ENCODE measurements around the gene PAQR3.
"Not testable (repeated sequence)": the region's sequence is repeated elsewhere in the genome, so short reads cannot be mapped to it uniquely, and the experiment has no call there.

Gene PAQR3

DNA sequence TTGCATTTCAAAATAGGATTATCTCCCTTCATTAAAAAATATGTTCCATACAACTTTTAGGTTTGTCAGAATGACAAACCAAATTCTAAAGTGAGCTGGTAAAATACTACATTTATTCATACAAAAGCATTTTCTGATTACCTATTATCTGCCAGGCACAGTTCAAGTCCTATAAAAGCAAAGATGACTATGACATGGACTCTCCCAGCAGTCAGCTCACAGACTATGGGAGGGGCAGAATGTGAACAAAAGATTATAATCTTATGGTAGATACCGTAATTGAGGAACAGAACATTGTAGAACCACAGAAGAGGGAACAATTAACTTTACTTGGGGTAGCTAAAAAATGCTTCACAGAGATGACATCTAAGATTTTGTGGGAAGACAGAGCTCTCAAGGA lies 12.4 kb downstream of the PAQR3 start:
- DNase-seq (ENCODE audit: low spot score), result no peak

DNA sequence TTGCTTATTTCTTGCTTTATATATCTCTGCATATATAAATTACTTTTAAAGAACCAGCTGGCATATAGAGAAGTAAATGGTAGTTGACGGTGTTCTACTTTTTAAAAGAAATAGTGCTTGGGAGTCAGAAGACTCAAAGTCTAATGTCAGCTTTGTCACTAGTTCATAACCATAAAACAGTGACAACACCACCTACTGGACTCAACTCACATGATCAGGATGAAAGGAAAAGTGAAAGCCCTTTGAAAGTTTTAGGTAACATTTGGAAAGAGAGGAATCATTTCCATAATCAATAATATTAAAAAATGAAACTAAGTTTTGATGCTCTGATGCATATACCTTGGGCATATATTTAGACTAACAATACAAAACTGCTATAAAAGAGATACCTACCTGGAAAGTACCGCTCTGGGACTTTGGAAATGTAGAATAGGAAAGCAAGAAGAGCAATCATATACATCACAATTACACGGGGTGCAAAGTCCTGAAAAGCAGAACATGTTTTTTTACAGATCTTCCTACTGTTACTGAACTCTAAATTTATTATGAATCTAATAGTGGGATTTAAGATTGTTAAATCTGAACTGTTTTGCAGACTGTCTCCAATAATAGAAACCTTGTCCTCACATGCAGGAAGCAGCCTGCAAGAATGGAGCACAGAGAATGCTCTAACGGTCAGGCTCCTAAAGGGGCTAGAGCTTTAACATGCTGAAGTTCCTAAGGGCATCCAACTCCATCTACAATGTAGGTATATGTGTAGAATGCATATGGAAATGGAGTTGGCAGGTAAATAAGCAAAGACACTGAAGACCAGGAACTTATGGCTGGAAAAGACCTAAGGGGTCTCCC lies 15.6 kb downstream of the PAQR3 start:
- no peak for DNase-seq (ENCODE audit: low spot score)

DNA sequence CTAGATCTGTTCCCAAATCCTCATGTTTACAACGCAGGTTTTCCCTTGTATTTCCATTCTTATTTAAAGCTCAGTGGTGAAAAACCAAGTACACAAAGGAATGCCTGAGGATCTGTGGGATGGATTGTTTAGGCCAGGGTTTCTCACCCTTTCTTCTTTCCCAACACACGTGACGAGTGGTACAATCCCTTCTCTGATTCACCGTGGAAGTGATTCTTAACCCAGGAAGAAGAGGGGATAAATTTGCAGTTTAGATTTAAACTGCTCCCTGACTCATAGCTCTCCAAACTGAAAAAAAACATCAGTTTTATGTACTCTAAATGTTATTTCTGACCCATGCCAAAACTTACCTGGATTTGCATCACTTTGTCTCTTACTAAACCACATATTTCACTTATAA lies 17.0 kb downstream of the PAQR3 start:
- no peak for DNase-seq (ENCODE audit: low spot score)

DNA sequence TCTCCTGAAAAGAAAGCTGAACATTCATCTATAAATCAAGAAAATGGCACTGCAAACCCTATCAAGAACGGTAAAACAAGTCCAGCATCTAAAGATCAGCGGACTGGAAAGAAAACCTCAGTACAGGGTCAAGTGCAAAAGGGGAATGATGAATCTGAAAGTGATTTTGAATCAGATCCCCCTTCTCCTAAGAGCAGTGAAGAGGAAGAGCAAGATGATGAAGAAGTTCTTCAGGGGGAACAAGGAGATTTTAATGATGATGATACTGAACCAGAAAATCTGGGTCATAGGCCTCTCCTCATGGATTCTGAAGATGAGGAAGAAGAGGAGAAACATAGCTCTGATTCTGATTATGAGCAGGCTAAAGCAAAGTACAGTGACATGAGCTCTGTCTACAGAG lies 28.6 kb downstream of the PAQR3 start:
- no peak for DNase-seq (ENCODE audit: low spot score)

DNA sequence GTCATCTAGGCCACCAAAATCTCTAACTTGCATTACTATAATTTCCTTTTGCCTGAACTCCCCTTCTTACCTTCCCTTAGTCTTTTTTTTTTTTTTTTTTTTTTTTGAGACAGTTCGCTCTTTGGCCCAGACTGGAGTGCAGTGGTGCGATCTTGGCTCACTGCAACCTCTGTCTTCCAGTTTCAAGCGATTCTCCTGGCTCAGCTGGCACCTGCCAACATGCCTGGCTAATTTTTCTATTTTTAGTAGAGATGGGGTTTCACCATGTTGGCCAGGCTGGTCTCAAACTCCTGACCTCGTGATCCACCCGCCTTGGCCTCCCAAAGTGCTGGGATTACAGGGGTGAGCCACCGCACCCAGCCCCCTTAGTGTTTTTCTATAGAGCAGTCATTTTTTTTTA lies 30.3 kb downstream of the PAQR3 start:
- DNase-seq (ENCODE audit: low spot score), result not testable (repeated sequence)

DNA sequence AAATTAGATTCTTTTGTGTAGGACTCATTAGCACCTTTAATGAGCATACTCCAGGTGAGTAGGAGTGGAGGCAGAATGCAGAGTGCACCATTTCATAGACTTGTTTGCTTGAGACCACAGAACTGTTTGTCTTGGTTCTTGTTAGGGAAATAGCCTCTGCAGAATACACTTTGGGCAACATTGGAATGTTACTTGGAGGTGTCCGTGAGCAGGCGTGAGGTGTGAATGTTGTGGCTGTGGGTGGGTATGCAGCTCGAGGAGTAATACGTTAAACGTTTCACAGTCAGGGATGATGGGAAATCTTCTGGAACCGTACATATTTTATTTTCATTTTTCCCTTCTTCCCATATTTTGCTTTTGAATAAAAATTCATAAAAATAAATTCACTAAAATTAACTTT lies 31.6 kb downstream of the PAQR3 start:
- no peak for DNase-seq (ENCODE audit: low spot score)

DNA sequence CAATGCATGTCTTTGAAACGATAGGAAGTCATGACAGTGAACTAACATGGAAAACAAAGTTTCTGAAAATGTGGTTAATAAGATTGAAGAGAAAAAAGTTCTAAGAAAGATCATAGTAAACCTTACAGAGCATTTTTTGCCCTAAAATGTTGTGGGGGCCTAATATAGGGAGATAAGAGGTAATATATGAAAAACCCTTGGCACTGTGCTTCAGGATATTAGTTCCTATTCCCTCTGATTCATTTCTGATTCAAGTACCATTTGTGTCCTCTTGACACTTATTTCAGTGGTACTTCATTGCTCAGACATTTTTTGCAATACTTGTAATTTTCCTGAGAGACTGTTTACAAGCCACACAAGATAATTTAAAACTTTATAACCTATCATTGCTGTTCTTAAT lies 35.1 kb downstream of the PAQR3 start:
- DNase-seq (ENCODE audit: low spot score), result no peak

DNA sequence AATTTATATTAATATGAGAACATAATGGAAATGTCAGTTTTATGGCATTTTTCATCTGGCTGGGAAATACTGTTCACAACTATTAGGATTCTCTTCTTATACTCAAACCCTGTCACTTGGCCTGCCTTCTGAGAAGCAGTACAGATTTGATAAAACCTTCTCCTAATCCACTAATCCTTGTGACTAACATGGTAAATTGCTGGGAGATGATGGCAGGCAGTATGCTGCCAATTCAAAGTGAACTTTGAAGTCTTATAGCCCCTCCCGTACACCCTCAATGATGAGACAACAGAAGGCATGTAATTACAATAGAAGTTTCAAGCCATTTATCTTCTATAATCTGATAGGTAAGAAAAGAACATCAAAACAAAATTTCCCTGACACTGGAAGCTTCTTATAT lies 36.9 kb downstream of the PAQR3 start:
- DNase-seq (ENCODE audit: low spot score), result no peak

DNA sequence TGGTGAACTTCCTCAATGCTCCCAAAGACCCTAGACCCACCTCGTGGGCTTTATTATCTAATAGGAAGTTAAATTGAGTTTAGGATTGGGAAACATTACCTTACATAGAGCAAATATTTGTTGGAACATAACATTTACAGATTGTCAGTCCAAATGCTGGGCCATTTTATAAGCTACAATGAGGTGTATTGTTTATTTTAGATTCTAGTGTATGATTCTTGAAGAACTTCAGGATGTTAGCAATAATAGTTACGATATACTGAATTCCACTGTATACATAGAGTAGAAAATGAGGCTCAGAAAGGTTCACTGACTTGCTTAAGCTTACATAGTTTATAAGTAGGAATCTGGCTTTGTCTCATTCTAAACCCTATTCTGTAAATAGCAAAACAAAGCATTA lies 37.4 kb downstream of the PAQR3 start:
- DNase-seq (ENCODE audit: low spot score), result no peak

DNA sequence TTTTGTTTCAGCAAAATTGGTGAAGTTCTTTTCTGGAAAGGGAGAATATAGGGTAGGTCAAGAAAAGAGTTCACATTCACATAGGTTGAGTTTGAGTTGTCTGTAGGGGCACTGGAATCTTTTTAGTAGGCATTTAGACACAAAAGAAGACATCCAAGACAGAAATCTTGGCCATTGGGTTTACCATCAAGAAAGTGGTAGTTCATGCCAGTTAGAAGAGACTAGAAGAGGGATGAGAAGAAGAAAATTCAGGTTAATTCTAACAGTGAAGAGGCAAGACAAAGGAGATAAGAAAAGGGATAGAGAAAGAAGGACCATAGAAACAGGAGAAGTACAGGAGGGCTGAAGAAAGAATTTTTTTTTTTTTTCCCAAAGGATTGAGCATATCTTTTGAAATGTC lies 39.9 kb downstream of the PAQR3 start:
- no peak for DNase-seq (ENCODE audit: low spot score)

DNA sequence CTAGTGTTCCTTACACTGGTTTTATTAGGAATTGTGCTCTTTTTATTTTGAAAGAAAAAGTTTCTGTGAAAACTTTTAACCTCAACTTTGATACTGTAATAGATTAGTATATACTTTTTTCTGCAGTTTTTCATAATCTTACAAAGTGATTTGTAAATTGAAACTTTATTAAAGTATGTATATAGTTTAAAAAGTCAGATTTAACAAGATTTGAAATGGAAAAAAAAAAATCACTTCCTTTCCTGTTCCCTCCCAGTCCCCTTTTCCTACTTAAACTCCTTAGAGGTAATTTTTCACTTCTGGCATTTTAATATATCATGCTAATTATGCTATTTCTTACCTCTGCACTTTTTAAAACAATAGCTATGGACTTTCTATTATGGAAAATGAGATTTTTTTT lies 49.3 kb downstream of the PAQR3 start:
- DNase-seq (ENCODE audit: low spot score), result no peak

DNA sequence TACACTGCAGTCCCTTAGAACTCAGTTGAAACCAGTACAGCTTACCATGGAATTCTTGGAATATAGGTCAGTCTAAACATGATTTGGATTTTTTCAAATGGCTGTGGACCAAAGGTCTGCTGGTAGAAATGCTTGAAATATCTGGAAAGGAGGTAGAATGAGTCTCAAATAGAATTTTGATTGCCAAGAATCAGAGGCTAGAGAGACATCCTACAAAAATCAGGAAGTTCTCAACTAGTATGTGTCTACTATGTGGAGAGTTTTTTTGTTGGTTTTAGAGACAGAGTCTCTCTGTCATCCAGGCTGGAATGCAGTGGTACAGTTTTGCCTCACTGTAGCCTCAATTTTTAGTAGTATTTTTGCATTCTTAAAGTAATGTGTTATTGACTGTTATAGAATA lies 53.6 kb downstream of the PAQR3 start:
- no peak for DNase-seq (ENCODE audit: low spot score)

DNA sequence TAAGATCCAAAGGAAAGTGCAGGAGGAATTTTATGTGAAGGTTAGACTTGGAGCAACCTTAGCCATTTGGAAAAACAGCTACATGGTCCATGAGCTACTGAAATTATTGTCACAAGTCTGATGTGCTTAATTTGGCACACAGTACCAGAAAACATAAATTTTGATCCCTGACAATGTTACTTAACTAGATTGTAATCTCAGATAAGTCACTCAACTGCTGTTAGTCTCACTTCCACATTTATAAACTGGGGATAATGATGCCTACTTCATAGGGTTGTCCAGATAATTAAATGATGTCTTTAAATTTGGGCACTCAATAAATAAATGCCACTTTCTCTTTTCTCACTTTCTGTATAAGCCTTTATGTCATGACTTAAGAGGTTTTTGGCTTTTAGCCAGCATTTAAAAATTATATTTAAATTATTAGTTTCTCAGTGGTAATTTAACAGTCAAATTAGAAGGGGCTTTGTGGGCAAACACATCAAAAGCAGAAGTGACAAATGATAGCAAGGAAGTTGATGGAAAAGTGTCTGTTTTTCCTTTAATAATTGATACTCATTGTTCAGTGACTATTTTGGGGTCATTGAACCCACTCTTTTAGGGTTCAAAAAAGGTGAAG lies 58.3 kb downstream of the PAQR3 start:
- DNase-seq (ENCODE audit: low spot score), result no peak

DNA sequence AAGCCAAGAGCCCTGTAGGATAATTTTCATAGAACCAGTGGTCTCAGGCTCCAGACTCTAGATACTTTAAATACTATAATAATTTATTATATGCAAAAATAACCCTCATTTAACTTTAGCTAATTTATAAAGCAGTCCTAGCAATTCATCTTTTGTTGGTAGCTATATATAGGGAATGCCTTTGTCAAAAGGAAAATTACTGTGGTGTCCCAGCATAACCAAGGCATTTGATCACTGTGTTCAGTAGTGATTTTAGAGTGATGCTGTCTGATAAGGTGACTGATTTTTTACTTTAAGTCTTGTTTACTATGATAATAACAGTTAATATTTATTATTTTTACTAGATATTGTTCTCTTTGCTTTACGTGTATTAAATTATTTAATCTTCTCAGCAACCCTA lies 61.2 kb downstream of the PAQR3 start:
- no peak for DNase-seq (ENCODE audit: low spot score)

DNA sequence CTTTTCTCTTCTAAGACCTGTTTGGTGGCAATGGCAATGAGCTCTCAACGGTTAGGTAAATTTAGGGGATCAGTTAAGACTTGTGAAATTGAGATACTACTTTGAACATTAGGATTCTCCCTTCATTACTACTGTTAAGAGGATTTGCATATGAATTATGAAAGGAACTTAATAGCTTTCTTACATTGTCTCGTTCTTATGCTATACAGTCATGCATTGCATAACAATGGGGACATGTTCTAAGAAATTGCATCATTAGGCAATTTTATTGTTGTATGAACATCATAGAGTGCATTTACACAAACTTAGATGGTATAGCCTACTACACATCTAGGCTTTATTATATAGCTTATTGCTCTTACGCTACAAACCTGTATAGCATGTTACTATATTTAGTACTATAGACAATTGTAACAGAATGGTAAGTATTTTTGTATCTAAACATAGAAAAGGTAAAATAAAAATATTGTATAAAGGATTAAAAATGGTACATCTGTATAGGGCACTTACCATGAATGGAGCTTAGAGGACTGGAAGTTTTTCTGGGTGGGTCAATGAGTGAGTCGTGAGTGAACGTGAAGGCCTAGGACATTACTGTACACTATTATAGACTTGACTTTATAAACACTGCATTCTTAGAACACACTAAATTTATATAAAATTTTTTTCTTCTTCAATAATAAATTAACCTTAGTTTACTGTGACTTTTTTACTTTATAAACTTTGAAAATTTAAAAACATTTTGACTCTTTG lies 62.5 kb downstream of the PAQR3 start:
- DNase-seq (ENCODE audit: low spot score), result no peak

DNA sequence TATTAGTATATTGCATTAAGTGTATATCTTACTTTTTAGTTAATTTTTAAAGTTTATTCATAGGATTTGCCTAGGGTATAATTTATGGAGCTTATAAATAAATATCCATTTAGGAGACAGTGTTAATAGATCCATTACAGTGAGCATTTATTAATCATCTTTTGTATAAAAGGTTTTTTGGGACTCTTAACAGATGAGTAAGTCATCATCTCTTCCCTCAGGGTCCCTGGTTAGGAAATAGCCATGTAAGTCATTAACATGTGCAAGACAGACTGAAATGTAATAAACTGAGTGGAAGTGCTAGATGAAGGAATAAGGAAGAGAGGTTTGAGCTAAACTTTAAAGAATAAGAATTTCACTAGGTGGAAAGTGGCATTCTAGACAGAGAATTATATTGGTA lies 69.2 kb downstream of the PAQR3 start:
- no peak for DNase-seq (ENCODE audit: low spot score)

DNA sequence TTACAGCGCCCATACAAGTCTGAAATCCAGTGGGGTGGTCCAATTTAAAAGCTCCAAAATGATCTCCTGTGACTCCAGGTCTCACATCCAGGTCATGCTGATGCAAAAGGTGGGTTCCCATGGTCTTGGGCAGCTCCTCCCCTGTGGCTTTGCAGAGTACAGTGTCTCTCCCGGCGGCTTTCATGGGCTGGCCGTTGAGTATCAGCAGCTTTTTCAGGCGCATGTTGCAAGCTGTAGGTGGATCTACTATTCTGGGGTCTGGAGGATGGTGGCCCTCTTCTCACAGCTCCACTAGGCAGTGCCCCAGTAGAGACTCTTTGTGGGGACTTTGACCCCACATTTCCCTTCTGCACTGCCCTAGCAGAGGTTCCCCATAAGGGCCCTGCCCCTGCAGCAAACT lies 70.5 kb downstream of the PAQR3 start:
- not testable (repeated sequence) for DNase-seq (ENCODE audit: low spot score)

DNA sequence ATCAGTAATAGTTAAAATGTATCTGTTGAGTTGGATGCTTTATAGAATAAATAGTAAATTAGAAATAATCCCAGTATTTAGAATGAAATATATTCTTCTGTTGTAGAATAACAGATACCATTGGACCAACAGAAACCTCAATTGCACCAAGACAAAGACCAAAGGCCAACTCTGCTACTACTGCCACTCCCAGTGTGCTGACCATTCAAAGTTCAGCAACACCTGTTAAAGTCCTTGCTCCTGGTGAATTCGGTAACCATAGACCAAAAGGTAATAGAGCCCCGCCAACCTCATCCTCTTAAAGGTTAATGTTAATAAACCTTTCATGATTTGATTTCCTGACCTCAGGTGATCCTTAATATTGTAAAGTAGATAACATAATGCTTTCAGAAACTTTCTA lies 73.8 kb downstream of the PAQR3 start:
- no peak for DNase-seq (ENCODE audit: low spot score)

DNA sequence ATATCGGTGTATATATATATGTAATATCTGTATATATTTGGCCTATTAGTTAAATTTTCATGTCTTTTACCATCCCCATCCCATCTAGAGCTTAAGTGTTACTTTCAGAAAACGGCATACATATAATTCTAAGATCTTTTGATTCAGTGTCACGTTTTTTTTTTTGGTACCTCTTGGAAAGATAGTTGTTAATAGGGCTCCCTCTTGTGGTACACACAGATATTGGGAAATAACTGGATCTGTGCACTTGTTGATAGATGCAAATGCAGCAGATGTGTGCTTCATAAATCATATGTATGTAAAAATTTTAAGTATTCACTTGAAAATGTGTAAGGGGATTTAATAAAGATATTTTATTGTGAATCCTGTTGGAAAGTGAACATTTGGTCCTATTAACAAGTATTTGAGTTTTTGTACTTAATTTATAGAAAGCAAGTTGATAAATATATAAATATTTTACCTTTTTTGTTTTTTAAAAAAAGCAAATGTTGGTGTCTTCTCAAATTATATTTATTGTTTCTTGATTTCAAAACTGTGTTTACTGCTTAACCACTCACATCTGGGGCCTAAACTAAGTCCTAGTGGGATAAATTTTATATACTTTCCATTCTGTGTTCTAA lies 74.7 kb downstream of the PAQR3 start:
- peak; percentile 44 for DNase-seq (ENCODE audit: low spot score)

DNA sequence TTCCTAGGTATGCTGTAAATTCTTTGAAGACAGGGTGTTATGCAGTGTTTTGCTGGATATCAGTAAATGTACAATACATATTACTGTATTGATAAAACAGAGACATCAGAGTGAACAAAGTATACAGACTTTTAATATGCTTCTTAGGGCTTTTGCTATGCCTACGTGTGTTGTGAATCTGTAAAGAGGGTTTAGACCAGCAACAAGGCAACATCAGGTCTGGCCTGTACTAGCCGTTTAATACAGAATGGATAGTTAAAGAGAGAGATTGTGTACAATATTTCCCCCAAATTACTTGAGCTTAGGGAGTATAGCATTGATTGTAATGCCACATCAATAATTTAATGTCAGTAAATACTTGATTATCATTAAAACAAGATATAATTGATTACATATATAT lies 75.2 kb downstream of the PAQR3 start:
- no peak for DNase-seq (ENCODE audit: low spot score)

DNA sequence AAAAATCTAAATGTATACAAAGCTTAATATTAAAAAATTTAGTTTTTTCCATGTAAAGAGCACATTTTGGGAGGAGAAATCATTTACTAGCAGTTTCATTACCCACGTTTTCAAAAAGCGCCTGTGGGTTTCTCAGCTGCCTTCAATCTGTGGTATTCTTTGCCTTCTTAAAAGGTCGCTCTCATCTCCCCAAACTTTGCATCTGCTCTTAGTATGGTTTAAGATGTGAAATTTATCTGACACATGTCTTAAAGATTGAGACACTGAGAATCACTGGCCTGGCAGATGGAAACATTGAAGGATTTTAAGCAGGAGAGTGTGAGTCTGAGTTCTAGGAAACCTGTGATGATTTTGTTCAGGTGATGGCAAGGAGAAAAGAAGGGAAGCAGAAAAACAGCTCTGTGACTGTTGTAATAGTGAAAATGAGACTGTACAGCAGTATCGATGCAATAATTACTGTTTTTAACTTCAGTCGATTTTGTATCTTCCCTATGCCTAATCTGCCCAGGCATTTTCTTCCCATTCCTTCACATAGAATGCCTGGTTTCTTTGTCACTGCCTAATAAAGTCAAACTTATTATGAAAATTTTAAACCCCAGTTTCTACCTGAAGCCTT lies 75.9 kb downstream of the PAQR3 start:
- DNase-seq (ENCODE audit: low spot score), result no peak

DNA sequence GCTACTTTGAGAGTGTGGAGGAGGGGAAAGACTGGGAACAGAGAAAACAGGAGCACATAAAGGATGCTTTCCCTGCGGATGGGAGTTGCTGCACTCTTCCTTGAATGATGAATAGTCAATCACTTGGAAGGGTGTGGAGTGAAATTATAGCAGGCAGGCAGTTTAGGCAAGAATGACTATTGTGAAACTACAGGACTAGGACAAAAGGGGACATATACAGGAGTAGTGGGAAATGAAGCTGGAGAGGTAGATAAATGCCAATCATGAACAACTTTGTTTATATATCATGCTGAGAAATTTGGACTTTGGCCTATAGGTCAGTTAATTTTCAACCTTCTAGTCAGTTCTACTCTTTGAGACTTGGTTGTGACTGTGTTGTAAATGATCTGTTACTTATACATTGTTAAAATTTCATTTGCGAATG lies 76.9 kb downstream of the PAQR3 start:
- no peak for DNase-seq (ENCODE audit: low spot score)
